Duodenal mucosa (tissue), 2 donors: ENCODE measurements around the gene NCAPD3.

Experiments
- H3K27ac ChIP-seq: one replicate; pipeline ENCODE4 v1.7.0; 2013; ENCODE audit warnings: low read depth, low read length
- H3K27me3 ChIP-seq, 2 donors: one replicate each; pipeline ENCODE4 v1.7.0; 2013; ENCODE audit warnings: low read length in 2 of 2, control low read depth in 1 of 2; ENCODE audit not compliant: insufficient read depth in 2 of 2, control insufficient read depth in 1 of 2
- H3K36me3 ChIP-seq, 2 donors: one replicate each; pipeline ENCODE4 v1.7.0; 2013; ENCODE audit warnings: low read length in 2 of 2, control low read depth in 1 of 2; ENCODE audit not compliant: insufficient read depth in 2 of 2, control insufficient read depth in 1 of 2
- H3K4me1 ChIP-seq, 2 donors: one replicate each; pipeline ENCODE4 v1.7.0; 2013; ENCODE audit warnings: low read length in 2 of 2, control low read depth in 1 of 2; ENCODE audit not compliant: insufficient read depth in 2 of 2, control insufficient read depth in 1 of 2
- H3K4me3 ChIP-seq, 2 donors: one replicate each; pipeline ENCODE4 v1.7.0; 2013; ENCODE audit warnings: low read length in 2 of 2, low read depth in 1 of 2
- H3K9ac ChIP-seq, 2 donors: one replicate each; pipeline ENCODE4 v1.7.0; 2013; ENCODE audit warnings: low read length in 2 of 2, low read depth in 1 of 2
- H3K9me3 ChIP-seq, 2 donors: one replicate each; pipeline ENCODE4 v1.7.0; 2013; ENCODE audit warnings: low read length in 2 of 2, control low read depth in 1 of 2; ENCODE audit not compliant: control insufficient read depth in 1 of 2

NCAPD3 gene

GRCh38 chr11:134223836-134224709 lies at the start of gene NCAPD3, which contains the start of gene VPS26B:
Gene NCAPD3, minus strand, starts transcription at chr11:134223967. Its CDS starts 41 bp downstream, at chr11:134223926.
Gene VPS26B, plus strand, starts transcription at chr11:134224671. Its CDS starts 452 bp downstream, at chr11:134225123.
- H3K4me1 ChIP-seq, result peaks cover 26 to 35% of the 10 kb centered on the region in 2 donors
- H3K36me3 ChIP-seq, result peaks cover 0 to 4% of the 10 kb centered on the region in 2 donors
- H3K27me3 ChIP-seq, result no peaks in the 10 kb centered on the region
- no peaks in the 10 kb centered on the region for H3K9me3 ChIP-seq
- H3K27ac ChIP-seq, result peak within 1 kb of the TSS; percentile 96
- peak within 1 kb of the TSS; percentile 92 to 93 for H3K9ac ChIP-seq
- peak within 1 kb of the TSS; percentile 94 to 99 for H3K4me3 ChIP-seq

GRCh38 chr11:134273317-134273712 lies 49.5 kb upstream of the NCAPD3 start:
- H3K27ac ChIP-seq, result no peak overlapping the region
- H3K9ac ChIP-seq, result no peak overlapping the region
- no peaks in the 10 kb centered on the region for H3K36me3 ChIP-seq
- no peaks in the 10 kb centered on the region for H3K9me3 ChIP-seq
- peaks cover 56 to 68% of the 10 kb centered on the region in 2 donors for H3K27me3 ChIP-seq
- no peak overlapping the region for H3K4me3 ChIP-seq
- H3K4me1 ChIP-seq, result peaks cover 3 to 10% of the 10 kb centered on the region in 2 donors

GRCh38 chr11:134272381-134273316 lies 48.9 kb upstream of the NCAPD3 start:
- H3K27me3 ChIP-seq, result peaks cover 52 to 65% of the 10 kb centered on the region in 2 donors
- no peak overlapping the region for H3K27ac ChIP-seq

GRCh38 chr11:134271978-134272377 lies 48.2 kb upstream of the NCAPD3 start:
- no peak overlapping the region for H3K4me3 ChIP-seq
- H3K9me3 ChIP-seq, result no peaks in the 10 kb centered on the region
- no peaks in the 10 kb centered on the region for H3K36me3 ChIP-seq
- peaks cover 3 to 10% of the 10 kb centered on the region in 2 donors for H3K4me1 ChIP-seq
- H3K27ac ChIP-seq, result no peak overlapping the region
- H3K9ac ChIP-seq, result no peak overlapping the region
- peaks cover 45 to 58% of the 10 kb centered on the region in 2 donors for H3K27me3 ChIP-seq

More at GRCh38 chr11:134272381-134273316, 48.9 kb upstream of the NCAPD3 start:
- H3K9me3 ChIP-seq, result no peaks in the 10 kb centered on the region
- no peaks in the 10 kb centered on the region for H3K36me3 ChIP-seq
- peaks cover 3 to 10% of the 10 kb centered on the region in 2 donors for H3K4me1 ChIP-seq
- H3K9ac ChIP-seq, result no peak overlapping the region
- H3K4me3 ChIP-seq, result no peak overlapping the region

- Histone ChIP-seq H3K4me1 (peaks cover 0 to 1% of the 10 kb centered on the region in 2 donors), H3K36me3 (no peaks in the 10 kb centered on the region), H3K9ac (no peak overlapping the region), H3K27ac (no peak overlapping the region), H3K4me3 (no peak overlapping the region), H3K27me3 (peaks cover 28 to 41% of the 10 kb centered on the region in 2 donors), H3K9me3 (no peaks in the 10 kb centered on the region)
Measured at GRCh38 chr11:134270250-134270714, 46.5 kb upstream of the NCAPD3 start.

GRCh38 chr11:134267966-134268365 lies 44.2 kb upstream of the NCAPD3 start:
- no peak overlapping the region for H3K27ac ChIP-seq
- H3K4me3 ChIP-seq, result no peak overlapping the region

GRCh38 chr11:134267461-134267860 lies 43.7 kb upstream of the NCAPD3 start:
- Histone ChIP-seq H3K4me3 (no peak overlapping the region), H3K9me3 (no peaks in the 10 kb centered on the region), H3K36me3 (peaks cover 0 to 12% of the 10 kb centered on the region in 2 donors), H3K4me1 (no peaks in the 10 kb centered on the region), H3K27ac (no peak overlapping the region), H3K27me3 (peaks cover 8 to 15% of the 10 kb centered on the region in 2 donors), H3K9ac (no peak overlapping the region)

More at GRCh38 chr11:134267966-134268365, 44.2 kb upstream of the NCAPD3 start:
- H3K4me1 ChIP-seq, result no peaks in the 10 kb centered on the region
- peaks cover 0 to 7% of the 10 kb centered on the region in 2 donors for H3K36me3 ChIP-seq
- no peaks in the 10 kb centered on the region for H3K9me3 ChIP-seq
- peaks cover 13 to 20% of the 10 kb centered on the region in 2 donors for H3K27me3 ChIP-seq
- no peak overlapping the region for H3K9ac ChIP-seq

GRCh38 chr11:134266841-134267251 lies 43.1 kb upstream of the NCAPD3 start:
- Histone ChIP-seq H3K27me3 (peaks cover 5 to 11% of the 10 kb centered on the region in 2 donors), H3K9me3 (no peaks in the 10 kb centered on the region), H3K4me3 (no peak overlapping the region), H3K27ac (no peak overlapping the region), H3K4me1 (no peaks in the 10 kb centered on the region), H3K36me3 (peaks cover 0 to 18% of the 10 kb centered on the region in 2 donors), H3K9ac (no peak overlapping the region)

GRCh38 chr11:134266440-134266839 lies 42.7 kb upstream of the NCAPD3 start:
- peaks cover 0 to 22% of the 10 kb centered on the region in 2 donors for H3K36me3 ChIP-seq
- H3K4me3 ChIP-seq, result no peak overlapping the region
- H3K27ac ChIP-seq, result no peak overlapping the region
- no peaks in the 10 kb centered on the region for H3K9me3 ChIP-seq
- no peak overlapping the region for H3K9ac ChIP-seq
- H3K4me1 ChIP-seq, result no peaks in the 10 kb centered on the region
- peaks cover 1 to 7% of the 10 kb centered on the region in 2 donors for H3K27me3 ChIP-seq
